ENCODE data around the gene SLC6A4.

The SLC6A4 gene

GRCh38 chr17:30191072-30191471, 44.4 kb downstream of the SLC6A4 start:
- H3K27ac ChIP-seq (ENCODE audit: insufficient read depth in 1 of 2, low read depth in 1 of 2, low read length in 2 of 2, poor library complexity in 1 of 2, severe bottlenecking in 2 of 2), result no peak overlapping the region
- WGBS (ENCODE audit: insufficient coverage), result 86% methylated on average over 2 of the region's 2 CpGs
- no peaks in the 10 kb centered on the region for H3K4me1 ChIP-seq (ENCODE audit: control extremely low read depth in 1 of 4, control insufficient read depth in 4 of 4, insufficient read depth in 4 of 4, low read length in 3 of 4)
- H3K4me3 ChIP-seq (ENCODE audit: control insufficient read depth in 1 of 7, extremely low read depth in 1 of 7, insufficient read depth in 4 of 7, low read depth in 2 of 7, low read length in 6 of 7), result no peak overlapping the region
- DNase-seq, result no peak
- ChIA-PET POLR2A (no interaction called here), CTCF (no interaction called here)
- H3K27me3 ChIP-seq (replicated peaks in 2 of 5; ENCODE audit: control insufficient read depth in 4 of 5, insufficient read depth in 5 of 5, low read length in 4 of 5), result peaks cover 0 to 10% (median 0%) of the 10 kb centered on the region in 5 experiments
- H3K36me3 ChIP-seq (ENCODE audit: control insufficient read depth in 4 of 4, insufficient read depth in 4 of 4, low read length in 3 of 4), result peaks cover 0 to 5% (median 3%) of the 10 kb centered on the region in 4 experiments
- H3K9me3 ChIP-seq (ENCODE audit: control extremely low read depth in 1 of 5, control insufficient read depth in 4 of 5, insufficient read depth in 2 of 5, low read depth in 1 of 5, low read length in 4 of 5), result no peaks in the 10 kb centered on the region

- Histone ChIP-seq H3K27me3 (replicated peaks in 2 of 5; ENCODE audit: control insufficient read depth in 4 of 5, insufficient read depth in 5 of 5, low read length in 4 of 5) (peaks cover 0 to 6% (median 0%) of the 10 kb centered on the region in 5 experiments), H3K36me3 (ENCODE audit: control insufficient read depth in 4 of 4, insufficient read depth in 4 of 4, low read length in 3 of 4) (peaks cover 7 to 25% (median 11%) of the 10 kb centered on the region in 4 experiments), H3K9me3 (ENCODE audit: control extremely low read depth in 1 of 5, control insufficient read depth in 4 of 5, insufficient read depth in 2 of 5, low read depth in 1 of 5, low read length in 4 of 5) (no peaks in the 10 kb centered on the region), H3K27ac (ENCODE audit: insufficient read depth in 1 of 2, low read depth in 1 of 2, low read length in 2 of 2, poor library complexity in 1 of 2, severe bottlenecking in 2 of 2) (no peak overlapping the region), H3K4me3 (ENCODE audit: control insufficient read depth in 1 of 7, extremely low read depth in 1 of 7, insufficient read depth in 4 of 7, low read depth in 2 of 7, low read length in 6 of 7) (no peak overlapping the region), H3K4me1 (ENCODE audit: control extremely low read depth in 1 of 4, control insufficient read depth in 4 of 4, insufficient read depth in 4 of 4, low read length in 3 of 4) (no peaks in the 10 kb centered on the region)
- no peak for DNase-seq
- CTCF ChIA-PET, result interaction anchor here (1.1 kb wide), 1 partner anchor 63 kb away, joined by 3 read pairs; no protein-coding TSS in a partner anchor
- POLR2A ChIA-PET, result no interaction called here
- WGBS (ENCODE audit: insufficient coverage), result 100% methylated on average over 1 of the region's 5 CpGs
These were observed 47.1 kb downstream of the SLC6A4 start for GRCh38 chr17:30188211-30188939.

DNA sequence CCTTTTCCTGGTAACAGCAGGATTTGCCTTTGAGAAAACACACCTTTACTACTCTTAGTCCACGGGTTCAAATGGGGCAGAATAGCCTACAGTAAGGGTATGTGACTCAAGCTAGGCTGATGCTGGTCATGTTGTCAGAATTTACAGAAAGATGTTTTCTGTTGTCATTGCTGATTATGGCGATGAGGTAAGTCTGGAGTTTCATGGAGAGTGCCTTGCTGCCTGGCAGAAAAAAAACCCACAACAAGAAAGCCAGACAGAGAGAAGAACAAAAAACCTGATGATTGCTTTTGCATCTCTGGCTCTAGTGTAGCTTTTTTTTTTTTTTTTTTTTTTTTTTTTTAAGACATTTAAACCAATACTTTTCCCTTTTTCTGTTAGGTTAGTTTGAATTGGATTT, 47.9 kb downstream of the SLC6A4 start:
- H3K9me3 ChIP-seq (ENCODE audit: control extremely low read depth in 1 of 5, control insufficient read depth in 4 of 5, insufficient read depth in 2 of 5, low read depth in 1 of 5, low read length in 4 of 5), result no peaks in the 10 kb centered on the region
- ChIA-PET CTCF (interaction anchor here (0.7 to 1.1 kb wide), 2 partner anchors 56 to 62 kb away, joined by 3 read pairs; no protein-coding TSS in a partner anchor), POLR2A (no interaction called here)
- no peaks in the 10 kb centered on the region for H3K4me1 ChIP-seq (ENCODE audit: control extremely low read depth in 1 of 4, control insufficient read depth in 4 of 4, insufficient read depth in 4 of 4, low read length in 3 of 4)
- no peak overlapping the region for H3K4me3 ChIP-seq (ENCODE audit: control insufficient read depth in 1 of 7, extremely low read depth in 1 of 7, insufficient read depth in 4 of 7, low read depth in 2 of 7, low read length in 6 of 7)
- no CpG with 5 or more reads among the region's 2 CpGs for WGBS (ENCODE audit: insufficient coverage)
- no peak overlapping the region for H3K27ac ChIP-seq (ENCODE audit: insufficient read depth in 1 of 2, low read depth in 1 of 2, low read length in 2 of 2, poor library complexity in 1 of 2, severe bottlenecking in 2 of 2)
- DNase-seq, result no peak
- peaks cover 10 to 29% (median 13%) of the 10 kb centered on the region in 4 experiments for H3K36me3 ChIP-seq (ENCODE audit: control insufficient read depth in 4 of 4, insufficient read depth in 4 of 4, low read length in 3 of 4)
- no peaks in the 10 kb centered on the region for H3K27me3 ChIP-seq (replicated peaks in 2 of 5; ENCODE audit: control insufficient read depth in 4 of 5, insufficient read depth in 5 of 5, low read length in 4 of 5)

DNA sequence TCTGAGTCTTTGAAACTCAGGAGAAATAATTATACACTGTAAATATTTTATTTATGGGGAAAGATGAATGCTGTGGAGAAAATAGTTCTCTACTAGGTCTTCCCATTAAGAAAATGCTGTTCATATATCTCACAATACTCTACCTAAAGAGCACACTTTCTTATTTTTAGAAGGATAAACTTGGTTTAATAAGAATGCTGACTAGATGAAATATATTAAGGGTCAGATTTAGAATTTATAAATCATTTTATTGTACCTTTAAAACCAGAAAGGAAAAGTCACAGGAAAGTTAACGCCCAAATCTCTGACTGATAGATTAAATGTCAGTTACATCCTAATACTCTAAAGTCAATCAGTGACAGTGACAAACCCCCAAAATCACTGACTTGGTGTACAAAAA, 48.7 kb downstream of the SLC6A4 start:
- Histone ChIP-seq H3K36me3 (ENCODE audit: control insufficient read depth in 4 of 4, insufficient read depth in 4 of 4, low read length in 3 of 4) (peaks cover 10 to 36% (median 17%) of the 10 kb centered on the region in 4 experiments), H3K9me3 (ENCODE audit: control extremely low read depth in 1 of 5, control insufficient read depth in 4 of 5, insufficient read depth in 2 of 5, low read depth in 1 of 5, low read length in 4 of 5) (no peaks in the 10 kb centered on the region), H3K4me1 (ENCODE audit: control extremely low read depth in 1 of 4, control insufficient read depth in 4 of 4, insufficient read depth in 4 of 4, low read length in 3 of 4) (no peaks in the 10 kb centered on the region), H3K27me3 (replicated peaks in 2 of 5; ENCODE audit: control insufficient read depth in 4 of 5, insufficient read depth in 5 of 5, low read length in 4 of 5) (no peaks in the 10 kb centered on the region), H3K4me3 (ENCODE audit: control insufficient read depth in 1 of 7, extremely low read depth in 1 of 7, insufficient read depth in 4 of 7, low read depth in 2 of 7, low read length in 6 of 7) (no peak overlapping the region), H3K27ac (ENCODE audit: insufficient read depth in 1 of 2, low read depth in 1 of 2, low read length in 2 of 2, poor library complexity in 1 of 2, severe bottlenecking in 2 of 2) (no peak overlapping the region)
- DNase-seq, result no peak
- WGBS (ENCODE audit: insufficient coverage), result no CpG with 5 or more reads among the region's 1 CpG
- ChIA-PET POLR2A (no interaction called here), CTCF (no interaction called here)

- Histone ChIP-seq H3K27me3 (replicated peaks in 2 of 5; ENCODE audit: control insufficient read depth in 4 of 5, insufficient read depth in 5 of 5, low read length in 4 of 5) (no peaks in the 10 kb centered on the region), H3K4me1 (ENCODE audit: control extremely low read depth in 1 of 4, control insufficient read depth in 4 of 4, insufficient read depth in 4 of 4, low read length in 3 of 4) (no peaks in the 10 kb centered on the region), H3K27ac (ENCODE audit: insufficient read depth in 1 of 2, low read depth in 1 of 2, low read length in 2 of 2, poor library complexity in 1 of 2, severe bottlenecking in 2 of 2) (no peak overlapping the region), H3K4me3 (ENCODE audit: control insufficient read depth in 1 of 7, extremely low read depth in 1 of 7, insufficient read depth in 4 of 7, low read depth in 2 of 7, low read length in 6 of 7) (no peak overlapping the region), H3K9me3 (ENCODE audit: control extremely low read depth in 1 of 5, control insufficient read depth in 4 of 5, insufficient read depth in 2 of 5, low read depth in 1 of 5, low read length in 4 of 5) (no peaks in the 10 kb centered on the region), H3K36me3 (ENCODE audit: control insufficient read depth in 4 of 4, insufficient read depth in 4 of 4, low read length in 3 of 4) (peaks cover 7 to 51% (median 33%) of the 10 kb centered on the region in 4 experiments)
- CTCF ChIA-PET, result no interaction called here
- POLR2A ChIA-PET, result interaction anchor here (0.6 kb wide), 1 partner anchor 1134 kb away, joined by 3 read pairs; no protein-coding TSS in a partner anchor
- no peak for DNase-seq
- 96% methylated on average over 5 of the region's 5 CpGs for WGBS (ENCODE audit: insufficient coverage)
These were observed 58.6 kb downstream of the SLC6A4 start for GRCh38 chr17:30176855-30177254.

DNA sequence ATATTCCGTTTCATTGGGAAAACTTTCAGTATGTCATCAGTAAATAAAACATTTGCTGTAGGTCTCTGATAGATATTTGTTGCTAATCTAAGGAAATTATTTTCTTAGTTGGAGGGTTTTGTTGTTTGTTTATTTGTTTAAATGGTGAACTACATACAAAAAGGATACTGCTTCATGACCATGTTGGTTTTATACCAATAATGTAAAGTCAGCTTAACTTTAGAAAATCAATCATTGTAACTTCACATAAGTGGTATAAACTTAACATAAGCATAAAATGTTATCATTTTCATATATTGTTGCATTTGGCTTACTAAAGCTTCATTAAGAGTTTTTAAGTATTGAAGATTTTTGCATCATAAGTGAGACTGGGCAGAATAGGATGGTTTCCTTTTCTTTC, 60.9 kb downstream of the SLC6A4 start:
- POLR2A ChIA-PET, result interaction anchor here (0.6 kb wide), 1 partner anchor 924 kb away, joined by 5 read pairs; no protein-coding TSS in a partner anchor
- no CpG with 5 or more reads among the region's 1 CpG for WGBS (ENCODE audit: insufficient coverage)
- no peak for DNase-seq
- H3K4me3 ChIP-seq (ENCODE audit: control insufficient read depth in 1 of 7, extremely low read depth in 1 of 7, insufficient read depth in 4 of 7, low read depth in 2 of 7, low read length in 6 of 7), result no peak overlapping the region
- no peaks in the 10 kb centered on the region for H3K4me1 ChIP-seq (ENCODE audit: control extremely low read depth in 1 of 4, control insufficient read depth in 4 of 4, insufficient read depth in 4 of 4, low read length in 3 of 4)
- H3K27me3 ChIP-seq (replicated peaks in 2 of 5; ENCODE audit: control insufficient read depth in 4 of 5, insufficient read depth in 5 of 5, low read length in 4 of 5), result no peaks in the 10 kb centered on the region
- no peaks in the 10 kb centered on the region for H3K9me3 ChIP-seq (ENCODE audit: control extremely low read depth in 1 of 5, control insufficient read depth in 4 of 5, insufficient read depth in 2 of 5, low read depth in 1 of 5, low read length in 4 of 5)
- H3K27ac ChIP-seq (ENCODE audit: insufficient read depth in 1 of 2, low read depth in 1 of 2, low read length in 2 of 2, poor library complexity in 1 of 2, severe bottlenecking in 2 of 2), result no peak overlapping the region
- CTCF ChIA-PET, result interaction anchor here (1.0 kb wide), 2 partner anchors 9 to 70 kb away, joined by 3 to 5 read pairs; no protein-coding TSS in a partner anchor
- H3K36me3 ChIP-seq (ENCODE audit: control insufficient read depth in 4 of 4, insufficient read depth in 4 of 4, low read length in 3 of 4), result peaks cover 4 to 34% (median 19%) of the 10 kb centered on the region in 4 experiments

DNA sequence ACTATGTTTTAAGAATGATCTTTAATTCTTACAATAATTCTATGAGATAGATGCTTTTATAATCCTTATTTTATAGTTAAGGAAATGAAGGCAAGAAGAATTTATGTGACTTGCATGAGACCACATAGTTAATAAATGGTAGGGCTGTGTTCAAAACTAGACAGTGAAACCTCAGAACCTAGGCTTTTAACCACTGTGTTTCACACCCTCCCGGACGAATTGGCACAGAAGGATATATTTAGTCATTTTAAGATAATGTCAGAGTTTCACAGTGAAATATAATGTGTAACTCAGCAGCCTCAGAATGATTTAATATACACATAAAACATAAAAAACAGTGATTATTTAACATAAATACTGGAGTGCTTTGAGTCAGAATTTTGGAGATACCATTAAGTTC, 61.8 kb downstream of the SLC6A4 start:
- Histone ChIP-seq H3K27me3 (replicated peaks in 2 of 5; ENCODE audit: control insufficient read depth in 4 of 5, insufficient read depth in 5 of 5, low read length in 4 of 5) (no peaks in the 10 kb centered on the region), H3K36me3 (ENCODE audit: control insufficient read depth in 4 of 4, insufficient read depth in 4 of 4, low read length in 3 of 4) (peaks cover 2 to 28% (median 18%) of the 10 kb centered on the region in 4 experiments), H3K4me3 (ENCODE audit: control insufficient read depth in 1 of 7, extremely low read depth in 1 of 7, insufficient read depth in 4 of 7, low read depth in 2 of 7, low read length in 6 of 7) (no peak overlapping the region), H3K4me1 (ENCODE audit: control extremely low read depth in 1 of 4, control insufficient read depth in 4 of 4, insufficient read depth in 4 of 4, low read length in 3 of 4) (no peaks in the 10 kb centered on the region), H3K27ac (ENCODE audit: insufficient read depth in 1 of 2, low read depth in 1 of 2, low read length in 2 of 2, poor library complexity in 1 of 2, severe bottlenecking in 2 of 2) (no peak overlapping the region), H3K9me3 (ENCODE audit: control extremely low read depth in 1 of 5, control insufficient read depth in 4 of 5, insufficient read depth in 2 of 5, low read depth in 1 of 5, low read length in 4 of 5) (no peaks in the 10 kb centered on the region)
- WGBS (ENCODE audit: insufficient coverage), result no CpG with 5 or more reads among the region's 2 CpGs
- POLR2A ChIA-PET, result no interaction called here
- CTCF ChIA-PET, result interaction anchor here (1.0 to 1.4 kb wide), 2 partner anchors 8 to 11 kb away, joined by 3 read pairs; no protein-coding TSS in a partner anchor
- no peak for DNase-seq
